G401 (cell line): Measurements from ENCODE around the gene PVALEF. TPM values are rescaled to one million over a fixed set of nuclear protein-coding genes. Genes with fewer than 3 reads are reported as not detected.
"Not testable (repeated sequence)": the region's sequence is repeated elsewhere in the genome, so short reads cannot be mapped to it uniquely, and the experiment has no call there.

Experiments
- DNase-seq: peaks from one replicate; pipeline ENCODE4 v3.0.0-alpha.2; 2015; ENCODE audit warnings: low spot score
- in situ Hi-C: cut with HindIII; loops from 2 replicates; pipeline ENCODE4 v1.10.0; 2016; ENCODE audit warnings: low sequenced_read_pairs, mixed read lengths
- total RNA-seq: library from RNA; depleted of rRNA; stranded (reverse); fragments of >200 nt; shearing (Covaris generic); gene quantifications from 2 replicates; pipeline ENCODE4 v1.2.3, GENCODE V29; 2014

The PVALEF gene
- total RNA-seq, 1 experiment from 2014 or later = not detected

- in situ Hi-C loops = loop anchor here (5.0 kb wide), 1 partner anchor 47 kb away; no protein-coding TSS in a partner anchor
Observed at GRCh38 chr17:81140695-81141094, 24.6 kb upstream of the PVALEF start.

GRCh38 chr17:81142301-81143199 is 22.8 kb upstream of the PVALEF start:
- in situ Hi-C loops = loop anchor here (5.0 kb wide), 1 partner anchor 45 kb away; no protein-coding TSS in a partner anchor
- DNase-seq = peak; percentile 81

More at GRCh38 chr17:81140695-81141094, 24.6 kb upstream of the PVALEF start:
- DNase-seq = no peak

GRCh38 chr17:81143200-81143527 is 22.1 kb upstream of the PVALEF start:
- in situ Hi-C loops = loop anchor here (5.0 kb wide), 1 partner anchor 44 kb away; no protein-coding TSS in a partner anchor
- no peak for DNase-seq

GRCh38 chr17:81143717-81144422 is 21.4 kb upstream of the PVALEF start:
- no peak for DNase-seq
- in situ Hi-C loops = loop anchor here (5.0 kb wide), 1 partner anchor 43 kb away; no protein-coding TSS in a partner anchor

GRCh38 chr17:81144423-81144781 is 20.9 kb upstream of the PVALEF start:
- no peak for DNase-seq
- in situ Hi-C loops = loop anchor here (5.0 kb wide), 1 partner anchor 43 kb away; no protein-coding TSS in a partner anchor

GRCh38 chr17:81146208-81146607 is 19.1 kb upstream of the PVALEF start:
- DNase-seq, in situ Hi-C loops: not testable (repeated sequence)

- in situ Hi-C loops = no loop called here
- no peak for DNase-seq
Observed at GRCh38 chr17:81147701-81148100, 17.6 kb upstream of the PVALEF start.

GRCh38 chr17:81148571-81148970 is 16.7 kb upstream of the PVALEF start:
- no peak for DNase-seq
- in situ Hi-C loops = no loop called here

- in situ Hi-C loops = no loop called here
- DNase-seq = no peak
Observed at GRCh38 chr17:81148986-81149533, 16.2 kb upstream of the PVALEF start.

- in situ Hi-C loops = no loop called here
- DNase-seq = no peak
Observed at GRCh38 chr17:81150377-81151077, 14.8 kb upstream of the PVALEF start.

- DNase-seq = no peak
- in situ Hi-C loops = no loop called here
Observed at GRCh38 chr17:81151278-81151677, 14.0 kb upstream of the PVALEF start.

- no peak for DNase-seq
- in situ Hi-C loops = no loop called here
Observed at GRCh38 chr17:81152288-81152828, 12.9 kb upstream of the PVALEF start.

GRCh38 chr17:81153340-81153803 is 11.9 kb upstream of the PVALEF start:
- no peak for DNase-seq
- in situ Hi-C loops = no loop called here

GRCh38 chr17:81154016-81154415 is 11.3 kb upstream of the PVALEF start:
- DNase-seq, in situ Hi-C loops: not testable (repeated sequence)

- DNase-seq = no peak
- in situ Hi-C loops = no loop called here
Observed at GRCh38 chr17:81154961-81155360, 10.3 kb upstream of the PVALEF start.

- no peak for DNase-seq
- in situ Hi-C loops = no loop called here
Observed at GRCh38 chr17:81156866-81157805, 8.2 kb upstream of the PVALEF start.

- in situ Hi-C loops = no loop called here
- peak; percentile 42 for DNase-seq
Observed at GRCh38 chr17:81157848-81158687, 7.2 kb upstream of the PVALEF start.
